HCT116 (cell line): ENCODE measurements around the gene RGS7. TPM values are rescaled to one million over a fixed set of nuclear protein-coding genes. Genes with fewer than 3 reads are reported as not detected.

Source experiments
- ATAC-seq: fragments of 200-7000 bp; cut with Tn5 transposase; 2 replicates; pipeline ENCODE4 v1.9.1; 2020; ENCODE audit warnings: mild to moderate bottlenecking, moderate library complexity
- BruUV-seq: library from RNA; stranded (reverse); fragments of 400-500 nt; replicated peaks from 2 replicates; lab custom pipeline; 2021; lab: Mats Ljungman, UMichigan
- CTCF ChIA-PET: fragments of 300-600 bp; sonication (Branson Sonifier 250); formaldehyde crosslinking; loops from one replicate; lab custom pipeline; 2021; ENCODE audit warnings: antibody characterized with exemption; lab: Charles Lee
- POLR2A ChIA-PET: fragments of 300-600, 350-600 bp; sonication (Branson Sonifier 250); formaldehyde crosslinking; loops from one replicate; lab custom pipeline; 2021; ENCODE audit warnings: antibody characterized with exemption; lab: Charles Lee
- RAD21 ChIA-PET, 2 experiments: fragments of 300-600 bp; sonication (Branson Sonifier 250); formaldehyde crosslinking; loops; one replicate each; lab custom pipeline; 2023; ENCODE audit warnings: low total read pairs in 2 of 2; ENCODE audit not compliant: uncharacterized antibody in 2 of 2, unreplicated experiment in 2 of 2, low non-redundant PET in 1 of 2; lab: Charles Lee
- DNase-seq: peaks from one replicate; pipeline ENCODE4 v3.0.0-alpha.2; 2010; ENCODE audit warnings: low read depth, low spot score
- H2AFZ ChIP-seq: fragments of 200-600 bp; shearing (Covaris generic), sonication (generic); 2 replicates; pipeline ENCODE4 v1.6.1; 2017; ENCODE audit warnings: low read depth, mixed run types, mixed read lengths, antibody characterized with exemption, low read length; ENCODE audit not compliant: poor library complexity, severe bottlenecking
- H3K27ac ChIP-seq: 2 replicates; pipeline ENCODE4 v1.5.1; 2012; ENCODE audit warnings: low read depth, low read length
- H3K27me3 ChIP-seq: fragments of 200-600 bp; sonication (generic); 2 replicates; pipeline ENCODE4 v1.6.1; 2016; ENCODE audit warnings: mixed run types, low read length, mixed read lengths; ENCODE audit not compliant: insufficient read depth
- H3K36me3 ChIP-seq, 2 experiments: fragments of 200-500 bp in 1 of 2; fragments of 200-600 bp in 1 of 2; sonication (Bioruptor generic) in 1 of 2; sonication (generic) in 1 of 2; 2 replicates each; pipeline versions ENCODE4 v1.5.1 to v1.6.1; 2014 to 2016; ENCODE audit warnings: low read length in 2 of 2, inconsistent platforms in 1 of 2, mixed read lengths in 1 of 2, mixed run types in 1 of 2; ENCODE audit not compliant: insufficient read depth in 2 of 2, control insufficient read depth in 1 of 2
- H3K4me1 ChIP-seq, 2 experiments: fragments of 200-600 bp in 1 of 2; sonication (generic) in 1 of 2; 2 replicates each; pipeline versions ENCODE4 v1.5.1 to v1.6.1; 2012 to 2017; ENCODE audit warnings: low read length in 2 of 2, inconsistent platforms in 1 of 2, mild to moderate bottlenecking in 1 of 2, mixed read lengths in 1 of 2, mixed run types in 1 of 2, moderate library complexity in 1 of 2; ENCODE audit not compliant: insufficient read depth in 2 of 2, control insufficient read depth in 1 of 2
- H3K4me2 ChIP-seq: fragments of 200-600 bp; sonication (generic); 2 replicates; pipeline ENCODE4 v1.6.1; 2017; ENCODE audit warnings: mixed run types, low read length, mixed read lengths
- H3K4me3 ChIP-seq, 2 experiments: fragments of 200-600 bp in 1 of 2; sonication (generic) in 1 of 2; replicated peaks in 1 of 2; 2 replicates each; pipeline ENCODE4 v1.5.1; 2011 to 2016; ENCODE audit warnings: low read length in 2 of 2, control low read depth in 1 of 2, low read depth in 1 of 2, mild to moderate bottlenecking in 1 of 2, mixed read lengths in 1 of 2, mixed run types in 1 of 2
- H3K79me2 ChIP-seq: fragments of 200-600 bp; sonication (generic); 2 replicates; pipeline ENCODE4 v1.6.1; 2017; ENCODE audit warnings: mild to moderate bottlenecking, mixed run types, low read length, moderate library complexity, mixed read lengths; ENCODE audit not compliant: insufficient read depth
- H3K9ac ChIP-seq: fragments of 200-600 bp; sonication (generic); 2 replicates; pipeline ENCODE4 v1.6.1; 2016; ENCODE audit warnings: low read length, mixed read lengths
- H3K9me2 ChIP-seq: fragments of 200-600 bp; sonication (generic), shearing (Covaris generic); 2 replicates; pipeline ENCODE4 v1.6.1; 2017; ENCODE audit warnings: mixed run types, mild to moderate bottlenecking, moderate library complexity; ENCODE audit not compliant: insufficient read depth
- H3K9me3 ChIP-seq, 2 experiments: fragments of 200-500 bp in 1 of 2; fragments of 200-600 bp in 1 of 2; sonication (Bioruptor generic) in 1 of 2; sonication (generic) in 1 of 2; 2 replicates each; pipeline ENCODE4 v1.6.1; 2014 to 2017; ENCODE audit warnings: low read length in 2 of 2, mixed read lengths in 2 of 2, inconsistent platforms in 1 of 2, low read depth in 1 of 2, mild to moderate bottlenecking in 1 of 2, mixed run types in 1 of 2, moderate library complexity in 1 of 2; ENCODE audit not compliant: control insufficient read depth in 1 of 2, insufficient read depth in 1 of 2
- H4K20me1 ChIP-seq: fragments of 200-600 bp; sonication (generic), shearing (Covaris generic); 2 replicates; pipeline ENCODE4 v1.6.1; 2017; ENCODE audit warnings: mixed run types, mild to moderate bottlenecking, moderate library complexity; ENCODE audit not compliant: insufficient read depth
- CBX3 ChIP-seq: IDR thresholded peaks from 2 replicates; pipeline ENCODE4 v1.6.1; 2012; ENCODE audit warnings: low read depth
- EGR1 ChIP-seq: IDR thresholded peaks from 2 replicates; pipeline ENCODE4 v1.6.1; 2012; ENCODE audit warnings: low read depth
- ELF1 ChIP-seq: IDR thresholded peaks from 2 replicates; pipeline ENCODE4 v1.6.1; 2012; ENCODE audit warnings: low read depth, borderline replicate concordance
- FOSL1 ChIP-seq: IDR thresholded peaks from 2 replicates; pipeline ENCODE4 v1.6.1; 2012; ENCODE audit warnings: low read depth
- POLR2A ChIP-seq: IDR thresholded peaks from 2 replicates; pipeline ENCODE4 v1.7.0; 2011; ENCODE audit warnings: borderline replicate concordance; ENCODE audit not compliant: insufficient read depth, insufficient read length; ENCODE audit errors: extremely low read depth
- POLR2AphosphoS5 ChIP-seq: IDR thresholded peaks from 2 replicates; pipeline ENCODE4 v1.6.1; 2011; ENCODE audit warnings: mild to moderate bottlenecking, low read depth, low read length, moderate library complexity
- RAD21 ChIP-seq: IDR thresholded peaks from 2 replicates; pipeline ENCODE4 v1.6.1; 2012; ENCODE audit warnings: low read depth, mild to moderate bottlenecking
- SIN3A ChIP-seq: IDR thresholded peaks from 2 replicates; pipeline ENCODE4 v1.6.1; 2012; ENCODE audit warnings: low read depth
- SP1 ChIP-seq: IDR thresholded peaks from 2 replicates; pipeline ENCODE4 v1.6.1; 2012; ENCODE audit warnings: low read depth
- SRF ChIP-seq: IDR thresholded peaks from 2 replicates; pipeline ENCODE4 v1.6.1; 2012; ENCODE audit warnings: low read depth
- TCF7L2 ChIP-seq: IDR thresholded peaks from 2 replicates; pipeline ENCODE4 v1.7.0; 2011; ENCODE audit warnings: borderline replicate concordance, inconsistent platforms; ENCODE audit not compliant: insufficient read depth, insufficient read length; ENCODE audit errors: extremely low read depth
- ZBTB33 ChIP-seq: IDR thresholded peaks from 2 replicates; pipeline ENCODE4 v1.6.1; 2011; ENCODE audit warnings: mild to moderate bottlenecking, low read length, moderate library complexity; ENCODE audit not compliant: insufficient replicate concordance; ENCODE audit errors: extremely low read depth
- ZFX ChIP-seq: fragments of 450-650 bp; IDR thresholded peaks from 2 replicates; pipeline ENCODE4 v1.6.1; 2017
- ZNF274 ChIP-seq: fragments of 200-500 bp; sonication (Bioruptor generic); IDR thresholded peaks from 2 replicates; pipeline ENCODE4 v1.6.1; 2014; ENCODE audit warnings: mild to moderate bottlenecking, low read depth, low read length, inconsistent platforms
- intact Hi-C: fragments of 100-400 bp; cut with micrococcal nuclease; formaldehyde crosslinking; loops from 2 replicates; pipeline ENCODE4 v1.10.0; 2022
- total RNA-seq: library from RNA; stranded (reverse); gene quantifications from one replicate; pipeline ENCODE4 v1.2.1, GENCODE V29; 2021; ENCODE audit not compliant: unreplicated experiment
- TF ChIP-seq, protein P1 (sequence below): IDR thresholded peaks from 2 replicates; pipeline ENCODE4 v1.6.1; 2012
- TF ChIP-seq, protein P2 (sequence below): IDR thresholded peaks from 2 replicates; pipeline ENCODE4 v1.6.1; 2012

RGS7 gene
- total RNA-seq, 1 experiment from 2014 or later, result not detected

- Histone ChIP-seq H3K4me1 (no peaks in the 10 kb centered on the region), H3K4me3 (no peak overlapping the region), H3K9ac (no peak overlapping the region), H3K4me2 (no peak overlapping the region), H3K27ac (no peak overlapping the region), H2AFZ (no peak overlapping the region), H3K9me3 (peaks cover 4 to 8% of the 10 kb centered on the region in 2 experiments; a peak in 2 of 4 replicates), H3K36me3 (no peaks in the 10 kb centered on the region), H3K27me3 (no peaks in the 10 kb centered on the region), H3K79me2 (no peaks in the 10 kb centered on the region), H3K9me2 (no peaks in the 10 kb centered on the region), H4K20me1 (no peaks in the 10 kb centered on the region)
- no peak for DNase-seq
- no TSS peak for BruUV-seq
- CTCF ChIA-PET, result no interaction called here
- no peak for ATAC-seq
- RAD21 ChIA-PET, result no interaction called here
- POLR2A ChIA-PET, result no interaction called here
- intact Hi-C loops, result no loop called here
- TF ChIP-seq SP1 (no peak), SIN3A (no peak), FOSL1 (no peak), RAD21 (no peak), ZBTB33 (no peak)
Measured at GRCh38 chr1:241079047-241079446, 278.0 kb downstream of the RGS7 start.

GRCh38 chr1:241077386-241078147 lies 279.4 kb downstream of the RGS7 start:
- no peak overlapping the region for H3K9ac ChIP-seq
- H3K4me3 ChIP-seq, result no peak overlapping the region
- ChIA-PET POLR2A (no interaction called here), CTCF (no interaction called here), RAD21 (no interaction called here)
- no peaks in the 10 kb centered on the region for H4K20me1 ChIP-seq
- no peak overlapping the region for H2AFZ ChIP-seq
- no TSS peak for BruUV-seq
- H3K36me3 ChIP-seq, result no peaks in the 10 kb centered on the region
- no peaks in the 10 kb centered on the region for H3K79me2 ChIP-seq
- H3K9me2 ChIP-seq, result no peaks in the 10 kb centered on the region
- no peak for ATAC-seq
- H3K27me3 ChIP-seq, result no peaks in the 10 kb centered on the region
- no peak for DNase-seq
- TF ChIP-seq TCF7L2 (no peak), POLR2AphosphoS5 (no peak), EGR1 (no peak), SP1 (no peak), CBX3 (no peak), RAD21 (no peak), SRF (no peak), ZFX (no peak), ZBTB33 (no peak), POLR2A (no peak), ELF1 (no peak), ZNF274 (no peak)
- TF ChIP-seq, protein P1, sequence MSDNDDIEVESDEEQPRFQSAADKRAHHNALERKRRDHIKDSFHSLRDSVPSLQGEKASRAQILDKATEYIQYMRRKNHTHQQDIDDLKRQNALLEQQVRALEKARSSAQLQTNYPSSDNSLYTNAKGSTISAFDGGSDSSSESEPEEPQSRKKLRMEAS, result no peak
- TF ChIP-seq, protein P2, sequence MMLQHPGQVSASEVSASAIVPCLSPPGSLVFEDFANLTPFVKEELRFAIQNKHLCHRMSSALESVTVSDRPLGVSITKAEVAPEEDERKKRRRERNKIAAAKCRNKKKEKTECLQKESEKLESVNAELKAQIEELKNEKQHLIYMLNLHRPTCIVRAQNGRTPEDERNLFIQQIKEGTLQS, result no peak
- H3K4me2 ChIP-seq, result no peak overlapping the region
- no peak overlapping the region for H3K27ac ChIP-seq
- H3K9me3 ChIP-seq, result peaks cover 4 to 9% of the 10 kb centered on the region in 2 experiments; a peak in 2 of 4 replicates
- H3K4me1 ChIP-seq, result no peaks in the 10 kb centered on the region
- intact Hi-C loops, result no loop called here
